Liver (tissue), 9 donors: ENCODE measurements around the gene MEF2B. TPM values are rescaled to one million over a fixed set of nuclear protein-coding genes. Genes with fewer than 3 reads are reported as not detected.
A peak's percentile ranks its signal among the peaks of the same experiment; 100 is the strongest.

Source experiments
- DNase-seq: peaks from one replicate; pipeline ENCODE4 v3.0.0-alpha.2; 2017; ENCODE audit warnings: low spot score
- H3K27ac ChIP-seq, 2 donors: one replicate each; pipeline ENCODE4 v1.7.0; 2013; ENCODE audit warnings: inconsistent platforms in 2 of 2, low read length in 2 of 2, control low read depth in 1 of 2, low read depth in 1 of 2, mild to moderate bottlenecking in 1 of 2
- H3K27me3 ChIP-seq, 4 donors: one replicate each; pipeline versions ENCODE4 v1.6.1 to v1.7.0; 2013; ENCODE audit warnings: low read length in 3 of 4, inconsistent platforms in 1 of 4, mild to moderate bottlenecking in 1 of 4, moderate library complexity in 1 of 4; ENCODE audit not compliant: control insufficient read depth in 4 of 4, insufficient read depth in 4 of 4
- H3K36me3 ChIP-seq, 4 donors: one replicate each; pipeline versions ENCODE4 v1.6.1 to v1.7.0; 2013; ENCODE audit warnings: low read length in 3 of 4, mild to moderate bottlenecking in 3 of 4, low read depth in 1 of 4, moderate library complexity in 1 of 4; ENCODE audit not compliant: control insufficient read depth in 4 of 4, insufficient read depth in 3 of 4
- H3K4me1 ChIP-seq, 4 donors: one replicate each; pipeline versions ENCODE4 v1.6.1 to v1.7.0; 2013; ENCODE audit warnings: low read length in 3 of 4, mild to moderate bottlenecking in 3 of 4, moderate library complexity in 1 of 4; ENCODE audit not compliant: control insufficient read depth in 4 of 4, insufficient read depth in 4 of 4
- H3K4me3 ChIP-seq, 3 donors: one replicate each; pipeline versions ENCODE4 v1.6.1 to v1.7.0; 2013; ENCODE audit warnings: low read length in 3 of 3, control low read depth in 1 of 3, low read depth in 1 of 3, mild to moderate bottlenecking in 1 of 3
- H3K9ac ChIP-seq, 2 donors: one replicate each; pipeline ENCODE4 v1.7.0; 2013; ENCODE audit warnings: low read length in 2 of 2, mild to moderate bottlenecking in 2 of 2, moderate library complexity in 2 of 2, control low read depth in 1 of 2, low read depth in 1 of 2
- H3K9me3 ChIP-seq, 4 donors: one replicate each; pipeline versions ENCODE4 v1.6.1 to v1.7.0; 2013; ENCODE audit warnings: low read length in 3 of 4; ENCODE audit not compliant: control insufficient read depth in 4 of 4
- ATF3 ChIP-seq: IDR thresholded peaks from 2 replicates; pipeline ENCODE4 v1.6.1; 2016; ENCODE audit warnings: antibody characterized with exemption
- FOXA1 ChIP-seq: IDR thresholded peaks from 2 replicates; pipeline ENCODE4 v1.6.1; 2016; ENCODE audit warnings: antibody characterized with exemption
- FOXA2 ChIP-seq: IDR thresholded peaks from 2 replicates; pipeline ENCODE4 v1.6.1; 2016; ENCODE audit warnings: antibody characterized with exemption
- GABPA ChIP-seq, 2 donors: IDR thresholded peaks in 1 of 2; conservative IDR thresholded peaks in 1 of 2; 2 replicates each; pipeline ENCODE4 v1.6.1; 2016; ENCODE audit warnings: antibody characterized with exemption in 2 of 2, mild to moderate bottlenecking in 1 of 2, moderate library complexity in 1 of 2
- HNF4A ChIP-seq, 2 donors: conservative IDR thresholded peaks; 2 replicates each; pipeline ENCODE4 v1.6.1; 2016; ENCODE audit warnings: antibody characterized with exemption in 2 of 2, mild to moderate bottlenecking in 2 of 2
- HNF4G ChIP-seq: IDR thresholded peaks from 2 replicates; pipeline ENCODE4 v1.6.1; 2016; ENCODE audit warnings: antibody characterized with exemption
- JUND ChIP-seq, 2 donors: IDR thresholded peaks; 2 replicates each; pipeline ENCODE4 v1.6.1; 2016; ENCODE audit warnings: antibody characterized with exemption in 2 of 2
- NR2F2 ChIP-seq: IDR thresholded peaks from 2 replicates; pipeline ENCODE4 v1.6.1; 2016; ENCODE audit warnings: antibody characterized with exemption
- RAD21 ChIP-seq, 2 donors: IDR thresholded peaks; 2 replicates each; pipeline ENCODE4 v1.6.1; 2016; ENCODE audit warnings: antibody characterized with exemption in 2 of 2, mild to moderate bottlenecking in 2 of 2
- SP1 ChIP-seq: IDR thresholded peaks from 2 replicates; pipeline ENCODE4 v1.6.1; 2018; ENCODE audit warnings: antibody characterized with exemption, mild to moderate bottlenecking
- TAF1 ChIP-seq: conservative IDR thresholded peaks from 2 replicates; pipeline ENCODE4 v1.6.1; 2016; ENCODE audit warnings: antibody characterized with exemption, mild to moderate bottlenecking
- YY1 ChIP-seq: IDR thresholded peaks from 2 replicates; pipeline ENCODE4 v1.6.1; 2016; ENCODE audit warnings: antibody characterized with exemption, mild to moderate bottlenecking
- WGBS: extraction: QIAGEN DNeasy Blood & Tissue Kit; methylation state at CpG from one replicate; pipeline ENCODE4 v1.1.7; 2013; 5-methylcytosine and 5-hydroxymethylcytosine counted together
- polyA plus RNA-seq, 2 donors: library from polyadenylated mRNA; stranded (reverse) in 1 of 2; unstranded in 1 of 2; fragments of 200-250 nt in 1 of 2; fragments of >200 nt in 1 of 2; fragmentation: Nextera tagmentation in 1 of 2; extraction: Ambion mirVana in 1 of 2; gene quantifications; one replicate each; pipeline versions ENCODE4 v1.2.1 to v1.2.3, GENCODE V29; 2013 to 2015
- total RNA-seq, 2 donors: library from RNA; depleted of rRNA; stranded (reverse); fragments of >200 nt; gene quantifications; one replicate each; pipeline ENCODE4 v1.2.3, GENCODE V29; 2014
- TF ChIP-seq, protein P1 (sequence below): fragments of 150-350 bp; IDR thresholded peaks from 2 replicates; pipeline ENCODE4 v1.5.1; 2017; ENCODE audit warnings: improper control_type of control experiment, low read depth, low read length; ENCODE audit not compliant: missing input control
- TF ChIP-seq, protein P2 (sequence below): IDR thresholded peaks from 2 replicates; pipeline ENCODE4 v1.6.1; 2016; ENCODE audit warnings: antibody characterized with exemption
- donor health status: healthy.
- donor health status: healthy.
- donor health status: healthy.
- donor health status: healthy.
- donor health status: healthy.

The MEF2B gene
- total and polyA plus RNA-seq, 4 donors: 0.08 to 0.39 (median 0.30) TPM; not detected in 1

DNA sequence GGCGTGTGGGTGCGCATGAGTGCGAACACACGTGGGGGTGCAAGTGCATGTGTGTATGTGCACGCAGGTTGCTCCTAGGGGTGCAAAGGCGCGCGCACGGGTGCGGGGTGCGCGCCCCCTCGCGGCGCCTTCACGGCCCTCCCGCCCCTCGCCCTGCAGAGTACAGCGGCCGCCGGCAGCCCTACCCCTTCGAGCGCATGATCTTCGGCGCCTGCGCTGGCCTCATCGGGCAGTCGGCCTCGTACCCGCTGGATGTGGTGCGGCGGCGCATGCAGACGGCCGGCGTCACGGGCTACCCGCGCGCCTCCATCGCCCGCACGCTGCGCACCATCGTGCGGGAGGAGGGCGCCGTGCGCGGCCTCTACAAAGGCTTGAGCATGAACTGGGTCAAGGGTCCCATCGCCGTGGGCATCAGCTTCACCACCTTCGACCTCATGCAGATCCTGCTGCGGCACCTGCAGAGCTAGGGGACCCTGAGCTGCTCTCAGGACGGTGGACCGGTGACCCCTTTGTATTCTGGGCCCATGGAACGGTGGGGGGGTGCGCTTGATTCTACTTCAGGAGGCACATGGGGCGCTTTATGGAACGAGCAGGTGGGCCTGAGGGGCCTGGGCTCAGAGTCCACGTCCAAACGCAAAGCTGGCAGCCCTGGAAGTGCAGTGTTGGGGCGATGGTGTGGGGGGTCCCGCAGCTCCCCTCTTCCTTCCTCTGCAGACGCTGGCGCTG is 59.5 kb downstream of the MEF2B start:
- TF ChIP-seq, protein P1, sequence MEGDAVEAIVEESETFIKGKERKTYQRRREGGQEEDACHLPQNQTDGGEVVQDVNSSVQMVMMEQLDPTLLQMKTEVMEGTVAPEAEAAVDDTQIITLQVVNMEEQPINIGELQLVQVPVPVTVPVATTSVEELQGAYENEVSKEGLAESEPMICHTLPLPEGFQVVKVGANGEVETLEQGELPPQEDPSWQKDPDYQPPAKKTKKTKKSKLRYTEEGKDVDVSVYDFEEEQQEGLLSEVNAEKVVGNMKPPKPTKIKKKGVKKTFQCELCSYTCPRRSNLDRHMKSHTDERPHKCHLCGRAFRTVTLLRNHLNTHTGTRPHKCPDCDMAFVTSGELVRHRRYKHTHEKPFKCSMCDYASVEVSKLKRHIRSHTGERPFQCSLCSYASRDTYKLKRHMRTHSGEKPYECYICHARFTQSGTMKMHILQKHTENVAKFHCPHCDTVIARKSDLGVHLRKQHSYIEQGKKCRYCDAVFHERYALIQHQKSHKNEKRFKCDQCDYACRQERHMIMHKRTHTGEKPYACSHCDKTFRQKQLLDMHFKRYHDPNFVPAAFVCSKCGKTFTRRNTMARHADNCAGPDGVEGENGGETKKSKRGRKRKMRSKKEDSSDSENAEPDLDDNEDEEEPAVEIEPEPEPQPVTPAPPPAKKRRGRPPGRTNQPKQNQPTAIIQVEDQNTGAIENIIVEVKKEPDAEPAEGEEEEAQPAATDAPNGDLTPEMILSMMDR: no peak
- TF ChIP-seq HNF4G (no peak), GABPA (IDR thresholded peaks at IDR 0.05 in 1 of 2, conservative IDR thresholded peaks at IDR 0.05 in 1 of 2) (no peak), FOXA1 (no peak), RAD21 (IDR thresholded peaks at IDR 0.05) (no peak), NR2F2 (no peak), HNF4A (conservative IDR thresholded peaks at IDR 0.05) (no peak), FOXA2 (no peak)
- peaks cover 3 to 10% (median 6%) of the 10 kb centered on the region in 4 donors for H3K36me3 ChIP-seq
- H3K4me1 ChIP-seq: peaks cover 2 to 29% (median 18%) of the 10 kb centered on the region in 4 donors
- no peak overlapping the region for H3K9ac ChIP-seq
- H3K27me3 ChIP-seq: no peaks in the 10 kb centered on the region
- H3K27ac ChIP-seq: peak overlapping the region; percentile 81 to 89
- no peak overlapping the region for H3K4me3 ChIP-seq
- H3K9me3 ChIP-seq: no peaks in the 10 kb centered on the region
- WGBS: 56% methylated on average over 66 of the region's 66 CpGs
- no peak for DNase-seq

DNA sequence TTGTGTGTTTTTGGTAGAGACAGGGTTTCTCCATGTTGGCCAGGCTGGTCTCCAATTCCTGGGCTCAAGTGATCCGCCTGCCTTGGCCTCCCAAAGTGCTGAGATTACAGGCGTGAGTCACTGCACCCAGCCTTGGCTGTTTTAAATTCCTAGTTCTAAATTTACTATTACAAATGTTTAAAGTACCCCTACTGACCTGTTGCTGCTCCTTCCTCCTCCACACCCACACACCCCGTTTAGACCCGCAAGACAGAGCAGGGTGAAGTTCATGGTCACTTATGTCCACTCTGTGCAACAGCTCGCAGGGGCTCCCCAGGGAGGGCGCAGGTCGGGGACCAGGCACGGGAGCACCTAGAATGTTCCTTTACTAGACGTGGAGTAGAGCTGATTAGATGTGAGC is 60.5 kb downstream of the MEF2B start:
- no peak overlapping the region for H3K27ac ChIP-seq
- no peak for DNase-seq
- H3K36me3 ChIP-seq: peaks cover 3 to 10% (median 6%) of the 10 kb centered on the region in 4 donors
- no peaks in the 10 kb centered on the region for H3K9me3 ChIP-seq
- TF ChIP-seq JUND (IDR thresholded peaks at IDR 0.05): no peak
- no peak for TF ChIP-seq NR2F2
- no peak for TF ChIP-seq TAF1
- no peak for TF ChIP-seq YY1
- TF ChIP-seq, protein P2, sequence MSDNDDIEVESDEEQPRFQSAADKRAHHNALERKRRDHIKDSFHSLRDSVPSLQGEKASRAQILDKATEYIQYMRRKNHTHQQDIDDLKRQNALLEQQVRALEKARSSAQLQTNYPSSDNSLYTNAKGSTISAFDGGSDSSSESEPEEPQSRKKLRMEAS: no peak
- TF ChIP-seq HNF4A (conservative IDR thresholded peaks at IDR 0.05): no peak
- TF ChIP-seq RAD21 (IDR thresholded peaks at IDR 0.05): no peak
- TF ChIP-seq HNF4G: no peak
- TF ChIP-seq, protein P1: no peak
- no peak for TF ChIP-seq FOXA1
- no peak for TF ChIP-seq SP1
- TF ChIP-seq ATF3: no peak
- H3K9ac ChIP-seq: no peak overlapping the region
- H3K27me3 ChIP-seq: no peaks in the 10 kb centered on the region
- peaks cover 2 to 29% (median 18%) of the 10 kb centered on the region in 4 donors for H3K4me1 ChIP-seq
- 81% methylated on average over 9 of the region's 9 CpGs for WGBS
- H3K4me3 ChIP-seq: no peak overlapping the region
